HG03354 (cell line): ENCODE data around the gene SNRNP70.

Experiments used
- ATAC-seq: cut with Tn5 transposase; IDR thresholded peaks from one replicate; pipeline ENCODE4 v1.9.1; 2021; ENCODE audit warnings: mild to moderate bottlenecking; ENCODE audit not compliant: unreplicated experiment, poor library complexity, severe bottlenecking

Gene SNRNP70

GRCh38 chr19:49155820-49156346 lies 70.6 kb downstream of the SNRNP70 start:
- no peak for ATAC-seq

DNA sequence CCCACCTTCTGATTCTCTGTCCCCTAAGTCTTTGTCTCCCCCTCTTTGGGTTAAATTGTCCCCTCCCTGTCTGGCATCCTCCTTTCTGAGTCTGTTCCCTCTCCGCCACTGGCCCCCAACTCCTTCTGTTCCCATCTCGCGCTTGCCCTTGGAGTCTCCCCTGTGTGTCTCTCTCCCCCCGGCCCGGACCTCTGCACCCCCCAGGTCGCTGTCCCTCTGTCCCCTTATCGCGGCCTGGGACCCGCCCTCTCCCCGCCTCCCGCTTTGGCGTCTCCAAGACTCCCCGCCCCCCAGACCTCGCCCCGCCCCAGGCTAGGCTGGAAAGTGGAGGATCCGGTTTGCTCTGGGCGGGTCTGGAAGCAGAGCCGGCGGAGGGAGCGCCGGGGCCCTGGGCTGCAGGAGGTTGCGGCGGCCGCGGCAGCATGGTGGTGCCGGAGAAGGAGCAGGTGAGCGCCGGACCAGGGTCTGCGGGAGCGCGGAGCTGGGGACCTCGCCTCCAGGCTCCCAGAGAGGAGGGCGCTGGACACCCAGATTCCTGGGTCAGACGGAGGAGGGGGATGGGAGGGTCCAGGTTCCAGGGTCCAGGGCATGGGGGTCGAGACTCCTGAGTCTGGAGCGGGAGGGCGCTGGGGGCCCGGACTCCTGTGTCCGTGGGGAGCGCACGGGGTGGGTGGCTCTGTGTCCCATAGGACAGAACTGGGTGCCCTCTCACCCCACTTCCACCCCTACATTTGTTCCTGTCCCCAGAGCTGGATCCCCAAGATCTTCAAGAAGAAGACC lies 72.4 kb downstream of the SNRNP70 start, which contains the start of gene TRPM4:
Gene TRPM4, plus strand, starts transcription at position 348 of the 780 bp plus-strand sequence. Its CDS starts 75 bp downstream, at position 423.
- ATAC-seq, result no peak
